Omental fat pad (tissue), 4 donors: Measurements from ENCODE around the gene COMP. TPM values are rescaled to one million over a fixed set of nuclear protein-coding genes. Genes with fewer than 3 reads are reported as not detected.

Experiments
- ATAC-seq: fragments of 150-250 bp; one replicate; pipeline ENCODE4 v1.9.1; 2016; ENCODE audit warnings: mild to moderate bottlenecking, moderate library complexity; ENCODE audit not compliant: low FRiP score
- DNase-seq: peaks from one replicate; pipeline ENCODE4 v3.0.0-alpha.2; 2019; ENCODE audit warnings: low spot score
- total RNA-seq, 4 donors: library from RNA; depleted of rRNA; stranded (reverse); fragments of >200 nt; gene quantifications; one replicate each; pipeline ENCODE4 v1.1.0, GENCODE V29; 2016
- TF ChIP-seq, protein P1 (sequence below), 3 donors: fragments of 450-650 bp; IDR thresholded peaks; one replicate each; pipeline ENCODE4 v1.5.1; 2016 to 2017; ENCODE audit warnings: antibody characterized with exemption in 3 of 3, mild to moderate bottlenecking in 3 of 3, moderate library complexity in 2 of 3

The COMP gene
- total RNA-seq, 4 donors from 2014 or later = 1.1 to 1.9 (median 1.3) TPM

DNA sequence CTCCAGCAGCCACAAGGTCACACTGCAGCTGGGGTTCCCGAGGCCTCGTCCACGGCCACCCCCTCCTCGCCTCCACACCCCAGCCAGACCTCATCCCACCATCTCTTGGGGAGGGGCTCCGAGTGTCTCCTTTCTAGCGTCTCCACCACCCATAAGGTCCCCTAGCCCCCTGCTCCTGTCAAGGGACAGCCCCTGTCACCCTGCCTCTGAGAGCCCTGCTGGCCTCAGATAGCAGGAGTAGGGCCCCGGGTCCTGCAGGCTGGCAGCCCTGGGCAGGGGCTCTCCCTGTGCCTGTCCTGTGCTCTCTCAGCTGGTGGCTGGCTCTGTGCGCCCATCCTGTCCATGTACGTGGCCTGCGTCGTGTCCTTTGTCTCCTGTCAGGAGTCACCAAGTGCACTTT, 17.0 kb downstream of the COMP start:
- DNase-seq (no peak), ATAC-seq (no peak)
- TF ChIP-seq, protein P1, sequence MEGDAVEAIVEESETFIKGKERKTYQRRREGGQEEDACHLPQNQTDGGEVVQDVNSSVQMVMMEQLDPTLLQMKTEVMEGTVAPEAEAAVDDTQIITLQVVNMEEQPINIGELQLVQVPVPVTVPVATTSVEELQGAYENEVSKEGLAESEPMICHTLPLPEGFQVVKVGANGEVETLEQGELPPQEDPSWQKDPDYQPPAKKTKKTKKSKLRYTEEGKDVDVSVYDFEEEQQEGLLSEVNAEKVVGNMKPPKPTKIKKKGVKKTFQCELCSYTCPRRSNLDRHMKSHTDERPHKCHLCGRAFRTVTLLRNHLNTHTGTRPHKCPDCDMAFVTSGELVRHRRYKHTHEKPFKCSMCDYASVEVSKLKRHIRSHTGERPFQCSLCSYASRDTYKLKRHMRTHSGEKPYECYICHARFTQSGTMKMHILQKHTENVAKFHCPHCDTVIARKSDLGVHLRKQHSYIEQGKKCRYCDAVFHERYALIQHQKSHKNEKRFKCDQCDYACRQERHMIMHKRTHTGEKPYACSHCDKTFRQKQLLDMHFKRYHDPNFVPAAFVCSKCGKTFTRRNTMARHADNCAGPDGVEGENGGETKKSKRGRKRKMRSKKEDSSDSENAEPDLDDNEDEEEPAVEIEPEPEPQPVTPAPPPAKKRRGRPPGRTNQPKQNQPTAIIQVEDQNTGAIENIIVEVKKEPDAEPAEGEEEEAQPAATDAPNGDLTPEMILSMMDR (IDR thresholded peaks at IDR 0.05) = no peak

DNA sequence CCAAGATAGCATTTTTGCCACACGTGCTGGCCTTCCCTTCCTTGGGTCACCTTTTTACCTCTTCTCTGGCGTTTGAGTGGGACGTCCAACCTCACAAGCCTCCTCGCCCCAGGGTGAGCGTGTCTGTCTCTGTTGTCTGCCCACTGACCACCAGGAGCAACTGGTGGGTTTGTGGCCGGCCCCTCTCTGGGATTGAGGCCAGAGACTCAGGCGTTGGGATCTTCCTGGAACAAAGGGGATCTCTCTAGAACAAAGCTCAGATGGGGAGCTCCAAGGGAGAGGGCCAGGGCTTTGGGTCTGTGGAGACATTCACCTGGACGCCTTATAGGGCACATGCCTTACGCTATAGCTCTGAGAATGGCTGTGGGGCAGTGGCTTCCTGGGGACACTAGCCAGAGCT, 17.4 kb downstream of the COMP start:
- no peak for DNase-seq
- TF ChIP-seq, protein P1 (IDR thresholded peaks at IDR 0.05) = no peak
- ATAC-seq = no peak

DNA sequence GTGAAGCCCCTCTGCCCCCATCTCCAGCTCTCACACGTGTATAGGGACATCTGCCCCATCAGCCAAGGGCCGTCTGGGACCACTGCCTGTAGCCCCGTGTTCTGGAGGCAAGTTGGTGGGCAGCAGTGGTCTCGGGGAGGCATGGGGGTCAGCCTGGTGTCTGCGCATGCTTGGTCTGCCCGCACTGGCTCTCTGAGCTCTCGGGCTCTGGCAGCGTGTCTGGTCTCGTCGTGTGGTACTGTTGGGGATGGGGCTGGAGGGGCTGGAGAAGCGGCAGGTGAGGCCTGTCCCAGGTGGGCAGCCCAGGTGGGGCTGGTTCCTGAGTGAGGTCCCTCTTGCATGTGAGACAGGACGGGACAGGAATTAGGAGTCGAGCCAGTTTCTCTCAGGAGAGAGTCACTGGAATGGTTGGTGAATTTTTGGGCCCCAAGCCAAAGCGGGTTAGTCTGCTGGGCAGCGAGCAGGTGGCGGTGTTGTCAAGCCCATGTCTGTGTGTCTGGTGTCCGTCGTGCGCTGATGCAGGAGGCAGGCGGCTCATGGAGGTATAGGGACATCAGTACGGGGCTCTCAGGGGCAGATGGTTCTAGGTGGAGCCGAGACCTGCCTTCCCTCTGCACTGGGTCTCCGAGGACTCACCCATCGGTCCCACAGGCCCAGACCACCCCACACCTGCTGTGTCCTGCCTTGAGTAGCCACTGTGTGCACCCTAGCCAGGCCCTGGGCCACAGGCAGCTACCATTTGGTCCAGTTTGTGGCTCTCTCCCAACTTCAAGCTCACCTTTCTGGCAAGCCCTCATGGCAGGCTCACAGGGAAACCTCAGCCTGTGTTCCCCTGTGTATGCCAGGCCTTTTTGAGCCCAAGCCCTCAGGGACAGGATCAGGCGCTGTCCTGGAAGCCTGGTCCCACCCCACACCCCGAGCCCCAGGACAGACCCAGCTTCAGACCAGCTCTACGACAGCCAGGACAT, 18.2 kb downstream of the COMP start:
- TF ChIP-seq, protein P1 (IDR thresholded peaks at IDR 0.05) = no peak
- ATAC-seq (no peak), DNase-seq (no peak)

DNA sequence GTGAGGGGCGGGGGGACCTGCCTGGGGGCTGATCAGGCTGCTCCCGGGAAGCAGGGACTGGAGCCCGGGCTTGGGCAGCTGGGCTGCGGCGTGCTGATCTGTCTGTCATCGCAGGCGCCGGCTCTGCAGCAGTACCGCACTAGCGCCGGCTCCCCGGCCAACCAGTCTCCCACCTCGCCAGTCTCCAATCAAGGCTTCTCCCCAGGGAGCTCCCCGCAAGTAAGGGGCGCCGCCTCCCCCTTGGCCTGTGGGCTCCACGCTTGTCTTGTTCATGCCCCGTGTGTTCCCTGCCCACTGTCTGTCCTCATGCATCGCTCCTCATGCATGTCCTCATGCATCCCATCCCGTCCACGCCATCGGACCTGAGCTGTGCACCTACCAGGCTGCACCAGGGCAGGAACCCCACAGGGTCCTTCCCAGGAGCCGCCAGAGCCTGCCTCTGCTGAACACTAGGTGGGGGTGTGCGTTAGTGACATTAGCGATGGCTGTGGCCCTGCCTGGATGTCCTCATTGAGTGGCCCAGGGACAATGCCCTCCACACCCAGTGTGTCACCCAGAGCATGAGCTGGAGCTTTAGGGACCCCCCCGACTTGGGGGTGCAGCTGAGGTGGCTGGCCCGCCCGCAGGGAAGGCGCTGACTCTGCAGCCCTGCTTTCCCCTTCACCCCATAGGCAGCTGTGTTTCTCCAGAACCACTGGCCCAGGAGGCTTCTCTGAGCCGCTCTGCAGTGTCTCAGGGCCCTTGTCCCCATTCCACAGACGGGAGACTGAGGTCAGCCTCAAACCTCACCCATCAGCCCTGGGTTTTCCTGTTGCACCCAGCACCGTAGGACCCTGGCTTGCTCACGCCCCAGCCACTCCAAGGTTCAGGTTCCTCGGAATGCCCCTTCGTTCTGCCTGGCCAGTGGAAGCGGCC, 19.5 kb downstream of the COMP start:
- DNase-seq (no peak), ATAC-seq (no peak)
- TF ChIP-seq, protein P1 (IDR thresholded peaks at IDR 0.05) = no peak

DNA sequence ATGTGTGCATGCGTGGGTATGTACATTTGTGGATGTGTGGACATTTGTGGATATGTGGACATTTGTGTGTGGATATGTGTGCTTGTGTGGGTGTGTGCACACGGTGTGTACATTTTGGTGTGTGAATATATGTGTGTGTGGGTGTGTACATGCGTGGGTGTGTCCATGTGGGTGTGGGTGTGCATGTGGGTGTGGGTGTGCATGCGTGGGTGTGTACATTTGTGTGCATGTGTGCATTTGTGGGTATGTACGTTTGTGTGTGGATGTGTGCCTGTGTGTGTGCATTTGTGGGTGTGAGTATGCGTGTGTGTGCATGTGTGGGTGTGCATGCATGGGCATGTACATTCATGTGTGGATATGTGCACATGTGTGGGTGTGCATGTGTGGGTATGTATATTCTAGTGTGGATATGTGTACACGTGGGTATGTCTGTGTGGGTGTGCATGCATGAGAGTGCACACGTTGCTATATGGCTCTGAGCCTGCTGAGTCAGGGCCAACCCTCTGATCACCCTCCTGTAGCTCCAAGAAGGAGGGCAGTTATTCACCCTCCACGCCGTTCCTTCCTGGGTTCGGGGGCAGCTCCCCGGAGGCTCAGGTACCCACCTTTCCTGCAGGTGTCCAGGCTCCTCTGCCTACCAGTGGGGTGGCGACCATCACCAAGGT, 20.3 kb downstream of the COMP start:
- DNase-seq = no peak
- TF ChIP-seq, protein P1 (IDR thresholded peaks at IDR 0.05) = no peak
- ATAC-seq = no peak

DNA sequence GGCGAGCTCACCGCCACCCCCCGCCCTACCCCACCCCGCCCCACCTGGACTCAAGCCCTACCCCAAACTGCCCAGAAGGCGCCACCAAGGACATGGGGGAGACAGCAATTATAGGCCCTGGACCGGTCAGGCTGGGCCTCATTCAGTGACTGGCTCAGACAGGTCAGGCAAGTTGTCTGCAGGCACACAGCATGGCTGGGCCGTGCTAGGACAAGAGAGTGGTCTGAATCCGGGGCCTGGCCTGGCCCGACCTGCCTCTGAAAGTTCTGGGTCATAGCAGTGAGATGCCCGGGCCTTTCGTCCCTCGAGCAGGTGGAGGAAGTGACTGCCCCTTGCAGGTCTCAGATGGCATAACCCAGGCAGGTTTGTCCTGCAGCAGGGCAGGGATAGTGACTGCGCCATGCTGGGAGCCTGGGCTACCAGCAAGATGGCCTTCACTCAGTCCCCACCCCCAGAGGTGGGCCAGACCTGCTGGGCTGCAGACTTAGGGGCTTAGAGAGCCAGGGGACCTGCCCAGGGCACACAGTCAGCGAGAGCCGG, 21.0 kb downstream of the COMP start:
- TF ChIP-seq, protein P1 (IDR thresholded peaks at IDR 0.05) = no peak
- ATAC-seq = no peak
- no peak for DNase-seq
